ENCODE results near the gene CEBPZ. TPM values are rescaled to one million over a fixed set of nuclear protein-coding genes. Genes with fewer than 3 reads are reported as not detected.

CEBPZ gene
- polyA plus RNA-seq (2013), result 27.1 and 27.3 TPM in 2 replicates

- Histone ChIP-seq H2BK12ac (ENCODE audit: low read length) (peak within 1 kb of the TSS; percentile 5), H3K27me3 (ENCODE audit: insufficient read depth, low read length) (no peaks in the 10 kb centered on the region), H3K4me1 (ENCODE audit: control insufficient read depth in 1 of 2, insufficient read depth in 2 of 2, low read length in 2 of 2) (peaks cover 7 to 8% of the 10 kb centered on the region in 2 experiments), H3K4me2 (ENCODE audit: low read length) (peak within 1 kb of the TSS; percentile 84), H3K4me3 (ENCODE audit: low read depth, low read length) (peak within 1 kb of the TSS; percentile 98), H3K14ac (ENCODE audit: low read length) (peak within 1 kb of the TSS; percentile 90), H3K23ac (ENCODE audit: low read length) (peak within 1 kb of the TSS; percentile 14), H3K36me3 (ENCODE audit: control insufficient read depth in 1 of 2, insufficient read depth in 2 of 2, low read length in 2 of 2) (peaks cover 2 to 15% of the 10 kb centered on the region in 2 experiments), H3K9me3 (ENCODE audit: insufficient read depth, low read depth, low read length) (no peaks in the 10 kb centered on the region), H3K9ac (ENCODE audit: low read length) (peak within 1 kb of the TSS; percentile 97), H4K91ac (ENCODE audit: low read depth, low read length) (peak within 1 kb of the TSS; percentile 75), H3K79me1 (ENCODE audit: low read length) (peaks cover 8% of the 10 kb centered on the region), H2BK120ac (ENCODE audit: insufficient read depth, low read length, poor library complexity) (peak within 1 kb of the TSS; percentile 50), H2AFZ (ENCODE audit: insufficient read depth, low read length, poor library complexity) (peak within 1 kb of the TSS; percentile 89), H3K18ac (ENCODE audit: low read length) (peak within 1 kb of the TSS; percentile 95), H4K8ac (ENCODE audit: low read depth, low read length) (peak within 1 kb of the TSS; percentile 95), H3K27ac (ENCODE audit: low read depth, low read length) (peak within 1 kb of the TSS; percentile 76), H2BK5ac (ENCODE audit: low read depth, low read length, poor library complexity) (peak within 1 kb of the TSS; percentile 83), H4K12ac (ENCODE audit: low read depth, low read length) (peak within 1 kb of the TSS; percentile 89), H3K4ac (ENCODE audit: low read depth, low read length) (peak within 1 kb of the TSS; percentile 80), H3K79me2 (ENCODE audit: control insufficient read depth, insufficient read depth, low read length, poor library complexity) (peaks cover 24% of the 10 kb centered on the region), H2AK5ac (ENCODE audit: low read length) (peak within 1 kb of the TSS; percentile 86)
- peak; percentile 94 to 98 for DNase-seq
- no CpG with 5 or more reads among the region's 73 CpGs for WGBS (ENCODE audit: extremely low coverage, insufficient coverage, insufficient read length)
Measured at GRCh38 chr2:37231241-37232130, at the start of gene CEBPZ, which contains the start of gene NDUFAF7. TSS of gene CEBPZ (minus strand) at chr2:37231596. CDS start at chr2:37231567, 29 bp downstream. TSS of gene NDUFAF7 (plus strand) at chr2:37231658. CDS start at chr2:37231706, 48 bp downstream.

- no peak overlapping the region for H3K23ac ChIP-seq (ENCODE audit: low read length)
- peaks cover 0 to 2% of the 10 kb centered on the region in 2 experiments for H3K4me1 ChIP-seq (ENCODE audit: control insufficient read depth in 1 of 2, insufficient read depth in 2 of 2, low read length in 2 of 2)
- H2BK12ac ChIP-seq (ENCODE audit: low read length), result no peak overlapping the region
- DNase-seq, result no peak
- H3K27me3 ChIP-seq (ENCODE audit: insufficient read depth, low read length), result no peaks in the 10 kb centered on the region
- no peak overlapping the region for H3K4ac ChIP-seq (ENCODE audit: low read depth, low read length)
- H4K91ac ChIP-seq (ENCODE audit: low read depth, low read length), result no peak overlapping the region
- no peak overlapping the region for H2AK5ac ChIP-seq (ENCODE audit: low read length)
- H3K9me3 ChIP-seq (ENCODE audit: insufficient read depth, low read depth, low read length), result no peaks in the 10 kb centered on the region
- H3K18ac ChIP-seq (ENCODE audit: low read length), result no peak overlapping the region
- no peak overlapping the region for H3K4me2 ChIP-seq (ENCODE audit: low read length)
- H4K8ac ChIP-seq (ENCODE audit: low read depth, low read length), result no peak overlapping the region
- no peak overlapping the region for H3K14ac ChIP-seq (ENCODE audit: low read length)
- no peak overlapping the region for H2AFZ ChIP-seq (ENCODE audit: insufficient read depth, low read length, poor library complexity)
- H3K79me2 ChIP-seq (ENCODE audit: control insufficient read depth, insufficient read depth, low read length, poor library complexity), result no peaks in the 10 kb centered on the region
- no peak overlapping the region for H2BK120ac ChIP-seq (ENCODE audit: insufficient read depth, low read length, poor library complexity)
- no peak overlapping the region for H3K9ac ChIP-seq (ENCODE audit: low read length)
- no CpG with 5 or more reads among the region's 2 CpGs for WGBS (ENCODE audit: extremely low coverage, insufficient coverage, insufficient read length)
- H3K79me1 ChIP-seq (ENCODE audit: low read length), result no peaks in the 10 kb centered on the region
- no peak overlapping the region for H3K4me3 ChIP-seq (ENCODE audit: low read depth, low read length)
- no peak overlapping the region for H2BK5ac ChIP-seq (ENCODE audit: low read depth, low read length, poor library complexity)
- H3K27ac ChIP-seq (ENCODE audit: low read depth, low read length), result no peak overlapping the region
- H3K36me3 ChIP-seq (ENCODE audit: control insufficient read depth in 1 of 2, insufficient read depth in 2 of 2, low read length in 2 of 2), result peaks cover 10 to 15% of the 10 kb centered on the region in 2 experiments
- H4K12ac ChIP-seq (ENCODE audit: low read depth, low read length), result no peak overlapping the region
Measured at GRCh38 chr2:37276291-37276690, 44.9 kb upstream of the CEBPZ start.

GRCh38 chr2:37274359-37274965 is 43.1 kb upstream of the CEBPZ start:
- Histone ChIP-seq H3K9ac (ENCODE audit: low read length) (no peak overlapping the region), H3K4me1 (ENCODE audit: control insufficient read depth in 1 of 2, insufficient read depth in 2 of 2, low read length in 2 of 2) (peaks cover 0 to 2% of the 10 kb centered on the region in 2 experiments), H3K79me1 (ENCODE audit: low read length) (no peaks in the 10 kb centered on the region), H2AK5ac (ENCODE audit: low read length) (no peak overlapping the region), H3K4me3 (ENCODE audit: low read depth, low read length) (no peak overlapping the region), H2BK120ac (ENCODE audit: insufficient read depth, low read length, poor library complexity) (no peak overlapping the region), H2BK5ac (ENCODE audit: low read depth, low read length, poor library complexity) (no peak overlapping the region), H2BK12ac (ENCODE audit: low read length) (no peak overlapping the region), H3K36me3 (ENCODE audit: control insufficient read depth in 1 of 2, insufficient read depth in 2 of 2, low read length in 2 of 2) (peaks cover 8 to 18% of the 10 kb centered on the region in 2 experiments), H3K18ac (ENCODE audit: low read length) (no peak overlapping the region), H2AFZ (ENCODE audit: insufficient read depth, low read length, poor library complexity) (no peak overlapping the region), H3K14ac (ENCODE audit: low read length) (no peak overlapping the region), H3K79me2 (ENCODE audit: control insufficient read depth, insufficient read depth, low read length, poor library complexity) (no peaks in the 10 kb centered on the region), H3K4ac (ENCODE audit: low read depth, low read length) (no peak overlapping the region), H3K23ac (ENCODE audit: low read length) (no peak overlapping the region), H3K27me3 (ENCODE audit: insufficient read depth, low read length) (no peaks in the 10 kb centered on the region), H4K8ac (ENCODE audit: low read depth, low read length) (no peak overlapping the region), H3K27ac (ENCODE audit: low read depth, low read length) (no peak overlapping the region), H4K12ac (ENCODE audit: low read depth, low read length) (no peak overlapping the region), H3K9me3 (ENCODE audit: insufficient read depth, low read depth, low read length) (no peaks in the 10 kb centered on the region), H4K91ac (ENCODE audit: low read depth, low read length) (no peak overlapping the region), H3K4me2 (ENCODE audit: low read length) (no peak overlapping the region)
- WGBS (ENCODE audit: extremely low coverage, insufficient coverage, insufficient read length), result no CpG with 5 or more reads among the region's 6 CpGs
- DNase-seq, result peak; percentile 23 to 85

- no peak overlapping the region for H3K23ac ChIP-seq (ENCODE audit: low read length)
- H3K9ac ChIP-seq (ENCODE audit: low read length), result no peak overlapping the region
- no peak overlapping the region for H3K18ac ChIP-seq (ENCODE audit: low read length)
- no peak overlapping the region for H2AFZ ChIP-seq (ENCODE audit: insufficient read depth, low read length, poor library complexity)
- DNase-seq, result no peak
- H3K79me2 ChIP-seq (ENCODE audit: control insufficient read depth, insufficient read depth, low read length, poor library complexity), result no peaks in the 10 kb centered on the region
- no peak overlapping the region for H3K27ac ChIP-seq (ENCODE audit: low read depth, low read length)
- no peak overlapping the region for H3K14ac ChIP-seq (ENCODE audit: low read length)
- H3K79me1 ChIP-seq (ENCODE audit: low read length), result no peaks in the 10 kb centered on the region
- H2AK5ac ChIP-seq (ENCODE audit: low read length), result no peak overlapping the region
- no peak overlapping the region for H3K4me3 ChIP-seq (ENCODE audit: low read depth, low read length)
- H2BK120ac ChIP-seq (ENCODE audit: insufficient read depth, low read length, poor library complexity), result no peak overlapping the region
- no peak overlapping the region for H3K4ac ChIP-seq (ENCODE audit: low read depth, low read length)
- no peak overlapping the region for H4K12ac ChIP-seq (ENCODE audit: low read depth, low read length)
- H3K36me3 ChIP-seq (ENCODE audit: control insufficient read depth in 1 of 2, insufficient read depth in 2 of 2, low read length in 2 of 2), result peaks cover 7 to 21% of the 10 kb centered on the region in 2 experiments
- no peaks in the 10 kb centered on the region for H3K27me3 ChIP-seq (ENCODE audit: insufficient read depth, low read length)
- H3K9me3 ChIP-seq (ENCODE audit: insufficient read depth, low read depth, low read length), result no peaks in the 10 kb centered on the region
- H2BK5ac ChIP-seq (ENCODE audit: low read depth, low read length, poor library complexity), result no peak overlapping the region
- H3K4me1 ChIP-seq (ENCODE audit: control insufficient read depth in 1 of 2, insufficient read depth in 2 of 2, low read length in 2 of 2), result peaks cover 0 to 2% of the 10 kb centered on the region in 2 experiments
- no CpG with 5 or more reads among the region's 7 CpGs for WGBS (ENCODE audit: extremely low coverage, insufficient coverage, insufficient read length)
- H3K4me2 ChIP-seq (ENCODE audit: low read length), result no peak overlapping the region
- H4K91ac ChIP-seq (ENCODE audit: low read depth, low read length), result no peak overlapping the region
- H2BK12ac ChIP-seq (ENCODE audit: low read length), result no peak overlapping the region
- no peak overlapping the region for H4K8ac ChIP-seq (ENCODE audit: low read depth, low read length)
Measured at GRCh38 chr2:37271376-37272067, 40.1 kb upstream of the CEBPZ start.
